HG02938 (cell line): Measurements from ENCODE around the gene MAP4K3.
"Not testable (repeated sequence)": the region's sequence is repeated elsewhere in the genome, so short reads cannot be mapped to it uniquely, and the experiment has no call there.

Experiments
- ATAC-seq: cut with Tn5 transposase; IDR thresholded peaks from one replicate; pipeline ENCODE4 v1.9.1; 2021; ENCODE audit warnings: mild to moderate bottlenecking, moderate library complexity; ENCODE audit not compliant: unreplicated experiment

MAP4K3 gene

DNA sequence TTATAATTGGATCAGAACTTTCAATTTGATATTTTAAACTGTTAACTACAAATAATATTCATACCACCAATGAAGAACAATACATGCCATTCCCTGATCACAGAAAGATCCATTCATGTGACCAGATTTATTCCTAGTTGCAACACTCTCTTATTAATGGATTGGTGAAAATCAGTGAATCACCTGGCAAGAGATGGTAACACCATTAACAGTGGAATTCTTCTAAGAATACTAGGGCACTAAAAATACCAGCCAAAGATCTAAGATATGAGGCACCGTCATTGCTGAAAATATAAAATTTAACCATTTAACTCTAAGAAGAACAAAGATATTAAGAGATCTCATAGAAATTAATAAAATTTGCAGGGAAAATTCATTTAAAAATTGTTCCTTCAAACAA, 58.1 kb downstream of the MAP4K3 start:
- no peak for ATAC-seq

DNA sequence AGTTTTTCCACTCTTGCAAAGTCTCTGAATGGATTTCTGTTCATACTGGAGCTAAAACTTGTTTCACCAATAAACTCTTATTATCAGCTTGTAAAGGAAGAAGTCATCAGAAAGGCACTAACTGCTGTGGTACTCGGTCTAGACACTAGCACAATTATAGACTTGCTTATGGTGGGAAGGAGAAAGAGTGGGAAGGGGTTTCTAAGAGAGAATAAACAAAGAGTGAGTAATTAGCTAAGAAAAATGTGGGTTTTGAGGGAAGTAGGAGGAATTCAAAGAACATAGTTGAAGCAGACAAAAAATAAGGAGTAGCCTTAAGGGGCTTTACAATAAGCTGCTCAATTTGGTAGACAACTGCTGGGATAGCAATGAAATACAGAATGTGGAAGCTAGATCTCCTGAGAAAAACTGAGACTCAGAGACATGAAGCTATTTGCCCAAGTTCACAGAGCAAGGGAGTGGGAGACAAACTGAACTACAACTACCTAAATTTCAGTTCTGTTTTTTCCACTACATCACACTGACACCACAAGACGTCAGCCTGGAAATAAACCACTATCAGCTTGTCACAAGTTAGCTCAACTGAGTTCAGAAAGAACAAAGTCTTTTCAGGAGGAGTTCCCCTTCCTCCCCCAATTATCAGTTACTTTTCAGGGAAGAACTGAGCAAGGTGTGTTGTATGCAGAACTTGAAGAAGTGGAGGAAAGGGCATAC, 59.7 kb downstream of the MAP4K3 start:
- peak; percentile 90 for ATAC-seq

DNA sequence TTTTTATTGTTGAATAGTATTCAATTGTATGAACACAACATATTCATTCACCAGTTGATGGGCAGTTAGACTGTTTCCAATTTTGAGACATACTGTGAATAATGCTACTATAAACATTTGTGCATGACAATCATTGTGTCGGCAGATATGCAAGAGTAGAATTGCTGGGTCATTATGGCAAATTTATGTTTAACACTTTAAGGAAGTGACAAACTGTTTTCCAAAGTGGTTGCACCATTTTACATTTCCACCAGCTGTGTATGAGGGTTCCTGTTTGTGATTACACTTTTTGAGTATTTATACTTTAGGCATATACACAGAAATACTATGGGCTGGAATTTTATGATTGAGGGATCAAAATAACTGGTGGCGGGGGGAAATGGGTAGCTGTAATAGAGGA, 61.2 kb downstream of the MAP4K3 start:
- ATAC-seq, result no peak

DNA sequence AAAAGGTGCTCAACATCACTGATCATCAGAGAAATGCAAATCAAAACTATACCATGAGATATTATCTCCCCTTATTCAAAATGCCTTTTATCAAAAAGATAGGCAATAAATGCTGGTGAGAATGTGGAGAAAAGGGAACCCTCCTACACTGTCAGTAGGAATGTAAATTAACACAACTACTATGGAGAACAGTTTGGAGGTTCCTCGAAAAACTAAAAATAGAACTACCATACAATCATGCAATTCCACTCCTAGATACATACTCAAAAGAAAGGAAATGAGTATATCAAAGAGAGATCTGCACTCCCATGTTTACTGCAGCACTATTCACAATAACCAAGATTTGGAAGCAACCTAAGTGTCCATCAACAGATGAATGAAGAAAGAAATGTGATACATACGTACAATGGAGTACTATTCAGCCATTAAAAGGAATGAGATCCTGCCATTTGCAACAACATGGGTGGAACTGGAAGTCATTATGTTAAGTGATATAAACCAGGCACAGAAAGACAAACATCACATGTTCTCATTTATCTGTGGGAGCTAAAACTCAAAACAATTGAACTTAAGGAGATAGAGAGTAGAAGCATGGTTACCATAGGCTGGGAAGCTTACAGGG, 63.8 kb downstream of the MAP4K3 start:
- ATAC-seq, result no peak

DNA sequence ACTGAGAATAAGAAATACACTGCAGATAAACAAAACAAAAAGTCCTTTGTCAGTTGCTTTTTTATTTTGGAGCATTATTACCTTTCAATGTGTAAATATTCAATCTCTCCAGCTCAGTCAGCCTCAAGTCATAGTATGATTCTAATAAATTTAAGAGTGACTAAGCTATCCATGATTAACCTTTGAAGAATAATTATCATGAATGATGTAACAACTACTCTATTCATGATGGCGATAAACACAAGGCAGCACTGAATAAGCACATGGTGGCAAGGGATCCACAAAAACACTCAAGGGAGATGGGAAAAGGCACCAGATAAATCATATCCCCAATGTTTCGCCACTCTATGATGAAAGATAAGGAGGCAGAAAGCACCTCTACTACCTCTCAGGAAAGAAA, 67.0 kb downstream of the MAP4K3 start:
- ATAC-seq, result no peak

DNA sequence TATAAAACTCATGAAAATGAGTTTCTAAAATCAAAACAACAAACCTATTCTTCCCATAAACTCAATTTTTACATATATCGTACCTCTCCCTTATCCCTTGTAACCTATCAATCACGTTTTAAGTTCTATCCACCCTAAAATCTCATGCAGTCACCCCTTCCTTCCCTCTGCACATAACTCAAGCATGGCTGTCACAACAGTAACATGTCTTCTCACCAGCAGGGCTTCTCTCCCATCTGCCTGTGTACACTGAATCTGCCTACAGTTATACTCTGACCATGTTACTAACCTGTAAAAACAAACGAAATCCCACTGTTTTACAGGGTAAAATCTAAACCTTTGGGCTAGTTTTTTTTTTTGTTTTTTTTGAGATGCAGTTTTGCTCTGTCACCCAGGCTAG, 68.2 kb downstream of the MAP4K3 start:
- no peak for ATAC-seq

DNA sequence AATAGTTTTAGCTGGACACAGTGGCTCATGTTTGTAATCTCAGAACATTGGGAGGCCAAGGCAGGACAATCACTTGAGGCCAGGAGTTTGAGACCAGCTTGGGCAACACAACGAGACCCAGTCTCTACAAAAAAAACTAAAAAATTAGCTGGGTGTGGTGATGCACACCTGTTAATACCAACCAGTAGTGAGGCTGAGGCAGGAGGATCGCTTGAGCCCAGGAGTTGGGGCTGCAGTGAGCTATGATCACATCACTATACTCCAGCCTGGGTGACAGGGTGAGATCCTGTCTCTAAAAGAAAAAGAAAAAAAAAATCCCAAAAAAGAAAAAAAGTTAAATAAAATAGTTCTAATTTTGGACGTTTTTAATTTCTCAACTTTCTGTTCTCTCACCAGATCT, 68.7 kb downstream of the MAP4K3 start:
- no peak for ATAC-seq

DNA sequence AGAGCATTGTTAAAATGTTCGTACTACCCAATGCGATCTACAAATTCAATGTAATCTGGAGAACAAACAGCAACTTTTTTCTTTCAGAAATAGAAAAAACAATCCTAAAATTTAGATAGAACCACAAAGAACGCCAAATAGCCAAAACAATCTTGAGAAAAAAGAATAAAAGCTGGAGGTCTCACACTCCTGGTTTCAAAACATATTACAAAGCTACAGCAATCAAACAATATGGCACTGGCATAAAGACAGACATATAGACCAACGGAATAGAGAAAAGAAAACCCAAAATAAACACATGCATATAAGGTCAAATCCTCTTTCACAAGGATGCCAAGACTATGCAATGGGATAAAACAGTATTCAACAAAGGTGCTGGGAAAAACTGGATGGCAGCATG, 74.5 kb downstream of the MAP4K3 start:
- no peak for ATAC-seq

DNA sequence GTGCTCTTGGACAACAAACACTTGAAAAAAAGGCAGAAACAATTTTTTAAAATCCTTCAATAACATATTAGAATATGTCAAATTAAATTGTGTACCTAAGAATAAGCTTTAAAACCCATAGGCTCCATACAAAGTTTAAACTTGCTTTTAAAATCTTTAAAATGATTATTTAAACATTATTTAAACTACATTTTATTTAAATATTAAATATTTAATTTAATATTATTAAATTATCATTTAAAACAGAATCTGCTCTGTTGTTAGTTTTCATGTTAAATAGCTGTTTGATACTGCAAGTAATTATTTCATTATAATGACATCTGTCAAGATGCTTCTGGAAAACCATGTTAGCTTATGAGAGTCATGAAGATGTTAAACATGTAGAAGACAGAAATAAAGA, 75.6 kb downstream of the MAP4K3 start:
- ATAC-seq, result no peak

DNA sequence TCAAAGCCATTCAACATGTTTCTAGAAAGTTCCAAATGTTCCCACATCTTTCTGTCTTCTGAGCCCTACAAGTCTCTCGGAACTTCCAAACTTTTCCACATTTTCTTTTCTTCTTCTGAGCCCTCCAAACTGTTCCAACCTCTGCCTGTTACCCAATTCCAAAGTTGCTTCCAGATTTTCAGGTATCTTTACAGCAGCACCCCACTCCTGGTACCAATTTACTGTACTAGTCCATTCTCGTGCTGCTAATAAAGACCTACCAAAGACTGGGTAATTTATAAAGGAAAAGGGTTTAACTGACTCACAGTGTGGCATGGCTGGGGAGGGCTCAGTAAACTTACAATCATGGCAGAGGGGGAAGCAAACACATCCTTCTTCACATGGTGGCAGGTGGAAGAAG, 76.7 kb downstream of the MAP4K3 start:
- ATAC-seq, result not testable (repeated sequence)

DNA sequence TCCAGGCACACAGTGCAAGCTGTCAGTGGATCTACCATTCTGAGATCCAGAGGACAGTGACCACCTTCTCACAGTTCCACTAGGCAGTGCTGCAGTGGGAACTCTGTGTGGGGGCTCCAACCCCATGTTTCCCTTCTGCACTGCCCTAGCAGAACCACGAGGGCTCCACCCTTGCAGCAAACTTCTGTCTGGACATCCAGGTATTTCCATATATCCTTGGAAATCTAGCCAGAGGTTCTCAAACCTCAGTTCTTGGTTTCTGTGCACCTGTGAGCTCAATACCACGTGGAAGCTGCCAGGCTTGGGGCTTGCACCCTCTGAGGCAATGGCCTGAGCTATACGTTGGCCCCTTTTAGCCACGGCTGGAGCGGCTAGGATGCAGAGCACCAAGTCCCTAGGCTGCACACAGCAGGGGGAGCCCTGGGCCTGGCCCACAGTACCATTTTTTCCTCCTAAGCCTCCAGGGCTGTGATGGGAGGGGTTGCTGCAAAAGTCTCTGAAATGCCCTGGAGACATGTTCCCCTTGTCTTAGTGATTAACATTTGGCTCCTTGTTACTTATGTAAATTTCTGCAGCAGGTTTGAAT, 77.5 kb downstream of the MAP4K3 start:
- ATAC-seq, result no peak

DNA sequence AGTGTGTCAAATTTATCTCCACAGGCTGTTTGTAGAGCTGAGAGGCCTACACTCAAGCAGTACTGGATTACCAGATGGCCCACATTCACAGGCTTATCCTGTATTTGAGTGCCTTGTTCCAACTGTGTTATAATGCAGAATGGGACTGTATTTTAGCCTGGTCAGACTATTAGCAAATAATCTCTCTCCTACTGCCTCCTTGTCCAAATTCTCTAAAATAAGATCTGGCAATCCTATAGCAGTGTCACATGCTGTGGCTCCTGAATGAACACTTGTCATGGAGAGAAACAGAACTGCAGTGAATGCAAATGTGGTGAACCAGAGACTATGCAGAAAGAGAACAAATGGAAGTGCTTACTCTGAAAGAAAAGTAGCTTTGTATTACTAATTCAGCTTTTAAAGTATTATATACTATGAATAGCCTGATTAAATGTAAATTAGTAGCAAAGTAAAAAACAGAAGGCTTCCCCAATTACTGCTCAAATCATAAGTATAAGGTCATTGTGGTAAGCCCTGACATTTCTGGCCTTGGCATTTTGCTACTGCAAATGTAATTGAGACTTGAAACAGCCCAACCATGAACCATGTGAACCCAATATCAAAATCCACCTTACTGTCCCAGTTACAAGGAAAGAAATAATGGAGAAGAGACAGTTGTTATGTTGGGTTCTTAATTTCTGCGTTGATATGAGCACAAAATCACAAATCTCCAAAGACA, 80.0 kb downstream of the MAP4K3 start:
- ATAC-seq, result no peak

DNA sequence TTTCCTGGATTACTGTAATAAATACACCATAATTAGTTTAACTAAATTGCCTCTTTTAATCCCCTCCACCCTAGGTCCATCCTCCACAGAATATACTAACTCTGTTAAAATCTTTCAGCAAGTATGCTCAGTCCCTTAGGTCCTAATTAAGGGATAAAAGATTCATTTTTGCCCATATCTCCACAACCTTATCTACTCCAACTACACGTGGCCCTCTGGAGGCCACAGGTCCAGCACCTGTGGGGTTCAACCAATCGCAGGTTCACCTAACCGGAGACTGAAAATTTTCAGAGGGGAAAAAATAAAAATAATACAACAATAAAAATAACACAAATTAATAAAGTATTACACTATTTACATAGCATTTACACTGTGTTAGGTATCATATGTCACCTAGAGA, 86.4 kb downstream of the MAP4K3 start:
- ATAC-seq, result no peak

DNA sequence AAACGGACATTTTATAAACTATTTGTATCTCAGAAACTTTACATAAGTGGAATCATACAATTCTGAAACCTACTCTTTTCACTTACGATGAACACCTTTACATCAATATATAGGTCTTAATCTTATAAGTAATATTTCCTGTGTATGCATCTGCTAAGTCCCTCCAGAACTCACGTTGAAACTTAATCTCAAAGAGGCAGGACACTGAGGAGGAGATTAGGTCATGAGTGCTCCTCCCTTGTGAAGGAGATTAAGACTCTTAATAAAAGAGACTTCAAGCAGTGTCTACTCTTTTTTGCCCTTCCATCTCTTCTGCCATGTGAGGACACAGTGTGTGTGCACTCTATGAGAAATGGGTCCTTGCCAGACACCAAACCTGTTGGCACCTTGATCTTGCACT, 98.6 kb downstream of the MAP4K3 start:
- no peak for ATAC-seq

DNA sequence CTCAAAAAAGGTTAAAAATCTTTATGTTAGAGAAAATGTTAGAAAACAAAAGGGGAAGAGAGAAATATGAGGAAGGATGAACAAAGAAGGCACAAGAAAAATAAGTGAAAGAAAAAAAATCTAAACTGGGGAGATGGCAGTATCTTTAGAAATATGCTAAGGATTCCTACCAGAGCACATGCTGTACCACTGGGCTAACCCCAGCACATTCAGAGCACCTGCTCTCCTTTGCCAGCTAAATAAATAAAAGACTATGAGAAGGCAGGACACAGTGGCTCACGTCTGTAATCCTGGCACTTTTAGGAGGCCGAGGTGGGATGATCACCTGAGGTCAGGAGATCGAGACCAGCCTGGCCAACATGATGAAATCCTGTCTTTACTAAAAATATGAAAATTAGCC, 101.2 kb downstream of the MAP4K3 start:
- ATAC-seq, result no peak

DNA sequence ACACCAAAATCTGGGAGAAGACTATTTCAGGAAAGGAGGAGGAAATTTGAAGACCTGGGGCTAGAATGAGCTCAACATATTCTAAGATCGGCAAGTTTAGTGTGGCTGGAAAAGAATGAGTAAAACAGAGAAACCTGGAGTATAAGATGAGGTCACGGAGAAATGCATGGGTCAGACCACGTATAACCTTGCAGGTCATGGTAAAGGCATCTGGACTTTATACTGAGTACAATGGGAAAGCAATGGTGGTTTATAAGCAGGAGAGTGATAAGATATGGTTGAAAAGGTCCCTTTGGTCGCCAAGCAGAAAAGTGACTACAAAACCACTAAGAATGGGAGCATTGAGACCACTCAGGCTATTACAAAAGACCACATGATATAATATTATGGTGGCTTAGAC, 102.1 kb downstream of the MAP4K3 start:
- ATAC-seq, result no peak

DNA sequence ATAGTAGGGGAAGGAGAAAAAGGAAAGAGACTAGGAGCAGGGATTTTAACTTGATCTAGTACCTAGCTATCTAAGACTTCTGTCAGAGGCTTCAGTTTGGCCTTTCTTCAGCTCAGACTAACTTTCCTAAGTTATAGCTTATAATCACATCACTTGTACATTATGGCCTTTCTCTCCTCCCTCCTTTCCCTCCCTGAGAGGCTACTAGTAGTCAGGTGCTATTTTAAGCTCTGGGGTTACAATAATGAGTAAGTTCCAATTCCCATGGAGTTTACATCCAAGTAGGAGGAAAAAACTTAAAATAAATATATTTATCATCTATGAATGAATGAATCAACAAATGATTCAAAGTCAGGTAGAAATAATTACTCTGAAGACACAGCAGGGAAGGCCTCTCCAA, 102.6 kb downstream of the MAP4K3 start:
- no peak for ATAC-seq

DNA sequence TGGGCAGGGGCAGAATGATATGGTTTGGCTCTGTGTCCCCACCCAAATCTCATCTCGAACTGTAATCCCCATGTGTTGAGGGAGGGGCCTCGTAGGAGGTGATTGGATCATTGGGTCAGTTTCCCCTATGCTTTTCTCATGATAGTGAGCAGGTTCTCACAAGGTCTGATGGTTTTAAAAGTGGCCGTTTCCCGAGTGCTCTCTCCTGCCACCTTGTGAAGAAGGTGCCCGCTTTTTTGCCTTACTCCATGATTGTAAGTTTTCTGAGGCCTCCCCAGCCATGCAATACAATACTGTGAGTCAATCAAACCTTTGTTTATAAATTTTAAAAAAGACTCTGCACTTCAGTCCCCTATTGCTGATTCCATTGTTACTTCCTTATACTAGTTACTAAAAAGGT, 110.4 kb downstream of the MAP4K3 start:
- no peak for ATAC-seq

DNA sequence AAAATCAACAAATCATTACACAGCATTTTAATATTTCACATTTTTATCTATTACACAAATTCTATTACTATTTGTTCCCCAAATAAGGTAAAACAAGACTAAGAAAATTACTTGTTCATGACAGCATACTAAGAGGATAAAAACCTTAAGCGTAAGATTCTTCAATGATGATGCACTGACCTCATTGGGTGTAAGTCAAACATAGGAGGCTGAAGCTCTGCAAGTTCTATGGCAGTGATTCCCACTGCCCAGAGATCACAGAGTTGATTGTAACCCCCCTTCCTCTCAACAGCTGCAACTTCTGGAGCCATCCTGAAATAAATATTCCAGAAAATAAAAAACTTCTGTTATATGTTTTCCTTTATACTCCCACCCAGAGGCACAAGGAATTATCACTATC, 111.1 kb downstream of the MAP4K3 start:
- no peak for ATAC-seq

DNA sequence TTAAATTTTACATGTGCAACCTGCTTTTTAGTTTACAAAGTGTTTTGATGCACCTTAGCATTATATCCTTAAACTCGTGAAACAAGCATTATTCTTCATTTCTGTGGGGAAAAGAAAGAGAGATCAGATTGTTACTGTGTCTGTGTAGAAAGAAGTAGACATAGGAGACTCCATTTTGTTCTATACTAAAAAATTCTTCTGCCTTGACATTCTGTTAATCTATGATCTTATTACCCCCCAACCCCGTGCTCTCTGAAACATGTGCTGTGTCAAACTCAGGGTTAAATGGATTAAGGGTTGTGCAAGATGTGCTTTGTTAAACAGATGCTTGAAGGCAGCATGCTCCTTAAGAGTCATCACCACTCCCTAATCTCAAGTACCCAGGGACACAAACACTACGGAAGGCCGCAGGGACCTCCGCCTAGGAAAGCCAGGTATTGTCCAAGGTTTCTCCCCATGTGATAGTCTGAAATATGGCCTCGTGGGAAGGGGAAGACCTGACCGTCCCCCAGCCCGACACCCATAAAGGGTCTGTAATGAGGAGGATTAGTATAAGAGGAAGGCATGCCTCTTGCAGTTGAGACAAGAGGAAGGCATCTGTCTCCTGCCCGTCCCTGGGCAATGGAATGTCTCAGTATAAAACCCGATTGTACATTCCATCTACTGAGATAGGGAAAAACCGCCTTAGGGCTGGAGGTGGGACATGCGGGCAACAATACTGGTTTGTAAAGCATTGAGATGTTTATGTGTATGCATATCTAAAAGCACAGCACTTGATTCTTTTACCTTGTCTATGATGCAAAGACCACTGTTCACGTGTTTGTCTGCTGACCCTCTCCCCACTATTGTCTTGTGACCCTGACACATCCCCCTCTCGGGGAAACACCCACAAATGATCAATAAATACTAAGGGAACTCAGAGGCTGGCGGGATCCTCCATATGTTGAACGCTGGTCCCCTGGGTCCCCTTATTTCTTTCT, 115.7 kb downstream of the MAP4K3 start:
- not testable (repeated sequence) for ATAC-seq

DNA sequence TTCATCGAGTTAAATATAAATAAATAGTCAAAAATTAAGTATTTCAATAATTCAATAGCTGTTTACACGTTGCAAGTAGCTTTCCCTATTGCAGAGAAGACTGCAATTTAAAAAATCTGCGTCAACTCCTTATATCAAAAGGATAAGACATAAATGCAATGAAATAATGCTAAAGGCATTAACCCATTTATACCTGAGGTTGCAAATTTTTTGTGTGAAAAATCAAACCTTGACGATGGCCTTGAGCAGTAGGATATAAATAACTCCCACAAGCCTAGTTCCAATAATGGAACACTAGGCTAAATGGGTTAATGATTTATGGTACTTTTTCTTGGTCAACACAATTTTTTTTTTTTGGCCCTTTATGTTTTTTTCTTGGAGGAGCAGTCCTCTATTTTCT, 116.9 kb downstream of the MAP4K3 start:
- no peak for ATAC-seq
